ENCODE measurements around the gene SLC37A3. TPM values are rescaled to one million over a fixed set of nuclear protein-coding genes. Genes with fewer than 3 reads are reported as not detected.

The SLC37A3 gene
- total RNA-seq, 4 donors from 2014 or later = 28.7 to 36.2 (median 29.9) TPM

DNA sequence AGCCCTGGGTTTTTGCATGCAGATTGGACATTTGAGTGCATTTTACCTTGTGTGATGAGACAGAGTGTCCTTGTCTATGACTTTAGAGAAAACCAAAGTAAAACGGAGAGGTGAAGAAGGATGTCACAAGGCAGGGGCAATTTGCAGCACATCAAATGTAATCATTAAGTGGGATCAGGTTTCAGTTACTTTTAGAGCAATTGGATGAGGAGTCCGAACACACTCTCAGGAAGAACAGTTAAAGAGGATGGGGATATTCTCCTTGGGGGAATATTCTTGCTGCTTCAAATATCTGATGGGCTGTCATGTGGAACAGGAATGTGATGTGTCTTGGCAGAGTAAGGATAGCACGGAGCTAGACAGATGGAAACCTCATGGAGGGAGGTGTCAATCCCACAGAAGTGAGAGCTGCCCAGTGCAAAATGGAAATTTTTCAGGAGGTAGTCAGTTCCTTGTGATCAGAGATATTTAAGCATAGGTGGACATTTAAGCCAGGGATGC lies 6.3 kb upstream of the SLC37A3 start:
- intact Hi-C loops (cut with DNase I; ENCODE audit: low total_unique reads) = no loop called here
- no peak for DNase-seq (ENCODE audit: low spot score in 2 of 2)
- TF ChIP-seq POLR2A (IDR thresholded peaks at IDR 0.05) (no peak), CTCF (IDR thresholded peaks at IDR 0.05) (no peak)
- no peak overlapping the region for H3K4me3 ChIP-seq (ENCODE audit: low read depth, poor library complexity, severe bottlenecking)
- WGBS, 2 donors = 27 to 34% methylated on average over 3 of the region's 3 CpGs

DNA sequence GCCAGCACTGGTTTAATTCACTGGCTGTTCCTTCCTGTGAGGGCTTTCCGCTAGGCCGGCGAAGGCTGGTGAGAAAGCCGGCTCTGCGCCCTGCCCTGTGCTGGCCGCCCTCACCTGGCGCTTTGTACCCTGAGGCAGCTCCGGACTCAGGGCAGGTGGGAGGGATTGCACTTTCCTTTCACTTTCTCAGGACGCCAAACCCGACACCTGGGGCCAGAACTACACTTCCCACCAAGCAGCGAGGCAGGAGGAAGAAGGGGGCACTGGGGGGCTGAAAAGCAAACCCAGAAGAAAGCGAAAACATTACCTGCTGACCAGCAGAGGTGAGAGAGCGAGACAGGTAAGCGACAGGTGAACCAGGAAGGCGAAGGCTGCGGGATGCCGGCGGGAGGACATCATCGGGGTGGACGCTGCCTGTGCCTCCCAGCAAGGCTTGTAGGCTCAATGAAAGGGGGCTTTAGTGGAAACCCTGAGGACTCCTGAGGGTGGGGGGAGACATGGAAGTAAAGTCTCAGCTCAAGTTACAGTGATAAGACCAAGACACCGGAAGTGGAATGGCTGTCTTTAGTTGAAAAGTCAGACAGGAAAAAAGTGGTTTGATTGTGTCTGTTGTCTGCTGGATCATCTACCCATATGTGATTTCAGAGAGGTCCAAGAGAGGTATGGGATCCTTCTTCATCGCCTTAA lies 5.7 kb upstream of the SLC37A3 start, which contains the start of gene RAB19:
Gene RAB19 (plus strand): TSS at position 181 of the 687 bp plus-strand sequence. CDS start 3,589 bp downstream, outside the sequence.
- WGBS, 2 donors = 19 to 20% methylated on average over 22 of the region's 22 CpGs
- DNase-seq (ENCODE audit: low spot score in 2 of 2) = no peak
- peak within 1 kb of the TSS; percentile 28 for H3K4me3 ChIP-seq (ENCODE audit: low read depth, poor library complexity, severe bottlenecking)
- intact Hi-C loops (cut with DNase I; ENCODE audit: low total_unique reads) = no loop called here
- no peak for TF ChIP-seq POLR2A (IDR thresholded peaks at IDR 0.05)
- no peak for TF ChIP-seq CTCF (IDR thresholded peaks at IDR 0.05)

DNA sequence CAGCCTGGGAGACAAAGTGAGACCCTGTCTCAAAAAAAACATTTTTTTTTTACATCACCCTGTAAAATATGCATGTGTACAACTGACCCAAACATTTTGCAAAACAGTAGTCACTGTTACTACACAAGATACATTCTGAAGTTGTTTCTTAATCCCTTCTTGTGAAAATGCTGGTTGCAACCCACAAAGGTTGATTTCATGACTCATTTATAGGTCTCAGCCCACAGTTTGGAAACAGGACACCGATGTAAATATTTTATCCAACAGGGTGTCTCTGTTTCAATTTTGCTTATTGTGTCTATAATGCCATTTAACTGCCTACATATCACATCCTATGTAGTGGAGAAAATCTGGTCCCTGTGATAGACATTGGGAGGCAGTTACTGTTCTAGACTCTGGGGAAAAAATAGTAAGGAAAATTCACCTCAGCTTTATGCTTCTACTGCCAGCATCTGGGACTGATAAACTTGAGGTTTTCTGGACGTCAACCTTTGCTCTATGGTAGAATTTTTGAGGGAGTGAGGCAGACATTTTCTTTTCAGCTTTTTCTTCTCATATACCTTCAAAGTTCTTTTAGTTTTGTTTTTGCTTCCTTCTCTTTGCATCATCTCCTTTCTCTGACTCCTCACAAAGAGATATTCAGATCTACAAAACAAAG lies 4.0 kb upstream of the SLC37A3 start:
- WGBS, 2 donors = 61 to 75% methylated on average over 2 of the region's 2 CpGs
- intact Hi-C loops (cut with DNase I; ENCODE audit: low total_unique reads) = no loop called here
- TF ChIP-seq POLR2A (IDR thresholded peaks at IDR 0.05) (no peak), CTCF (IDR thresholded peaks at IDR 0.05) (no peak)

GRCh38 chr7:140400381-140400780 lies 2.1 kb upstream of the SLC37A3 start:
- intact Hi-C loops (cut with DNase I; ENCODE audit: low total_unique reads) = no loop called here
- 79 to 83% methylated on average over 3 of the region's 3 CpGs for WGBS, 2 donors
- no peak overlapping the region for H3K4me3 ChIP-seq (ENCODE audit: low read depth, poor library complexity, severe bottlenecking)
- no peak for DNase-seq (ENCODE audit: low spot score in 2 of 2)
- TF ChIP-seq POLR2A (IDR thresholded peaks at IDR 0.05) (no peak), CTCF (IDR thresholded peaks at IDR 0.05) (no peak)

More for the DNA sequence above, 4.0 kb upstream of the SLC37A3 start:
- DNase-seq (ENCODE audit: low spot score in 2 of 2) = no peak
- H3K4me3 ChIP-seq (ENCODE audit: low read depth, poor library complexity, severe bottlenecking) = no peak overlapping the region

- intact Hi-C loops (cut with DNase I; ENCODE audit: low total_unique reads) = no loop called here
- no peak overlapping the region for H3K4me3 ChIP-seq (ENCODE audit: low read depth, poor library complexity, severe bottlenecking)
- TF ChIP-seq POLR2A (IDR thresholded peaks at IDR 0.05) (no peak), CTCF (IDR thresholded peaks at IDR 0.05) (no peak)
- 80% methylated on average over 10 of the region's 10 CpGs for WGBS, 2 donors
- DNase-seq (ENCODE audit: low spot score in 2 of 2) = no peak
Observed at GRCh38 chr7:140398821-140399220, 491 bp upstream of the SLC37A3 start.
